T-helper 1 cell treated with Interleukin-12 subunit alpha and Interleukin-12 subunit beta and Interleukin-4 antibody, amounts not matched to agents 30 μg/mL and 1 μg/mL, for 36 hours (primary cell): ENCODE measurements around the gene OR6B1.
"Not testable (repeated sequence)": the region's sequence is repeated elsewhere in the genome, so short reads cannot be mapped to it uniquely, and the experiment has no call there.

Experiments used
- H3K27ac Mint-ChIP-seq: one replicate; pipeline ENCODE4 v1.8.0; 2021; ENCODE audit warnings: mild to moderate bottlenecking, mixed read lengths
- H3K27me3 Mint-ChIP-seq: one replicate; pipeline ENCODE4 v1.8.0; 2021; ENCODE audit warnings: low read depth, mixed read lengths
- H3K36me3 Mint-ChIP-seq: one replicate; pipeline ENCODE4 v1.8.0; 2021; ENCODE audit warnings: low read depth, mixed read lengths
- H3K4me1 Mint-ChIP-seq: one replicate; pipeline ENCODE4 v1.8.0; 2021; ENCODE audit warnings: low read depth, mixed read lengths
- H3K4me3 Mint-ChIP-seq: one replicate; pipeline ENCODE4 v1.8.0; 2021; ENCODE audit warnings: mild to moderate bottlenecking, moderate library complexity, mixed read lengths
- H3K9me3 Mint-ChIP-seq: one replicate; pipeline ENCODE4 v1.8.0; 2021; ENCODE audit warnings: mixed read lengths

OR6B1 gene

DNA sequence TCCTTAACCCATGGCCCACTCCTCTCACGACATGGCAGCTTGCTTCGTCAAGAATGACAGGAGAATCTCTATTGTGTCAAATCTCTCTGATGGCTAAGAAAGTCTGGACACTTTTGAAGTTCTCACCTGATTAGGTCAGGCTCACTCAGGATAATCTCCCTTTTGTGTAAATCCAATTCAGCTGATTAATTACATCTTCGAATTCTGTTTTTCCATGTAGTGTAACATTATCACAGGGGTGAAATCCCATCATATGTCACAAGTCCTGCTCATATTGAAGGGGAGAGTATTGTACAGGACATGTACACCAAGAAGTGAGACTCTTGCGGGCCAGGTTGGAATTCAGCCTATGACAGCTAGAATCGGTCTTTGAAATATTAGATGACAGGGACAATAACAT, 16.2 kb upstream of the OR6B1 start:
- Mint-ChIP-seq H3K27me3 (peaks cover 3% of the 10 kb centered on the region), H3K4me3 (no peak overlapping the region), H3K27ac (no peak overlapping the region), H3K9me3 (peaks cover 3% of the 10 kb centered on the region), H3K36me3 (no peaks in the 10 kb centered on the region), H3K4me1 (peaks cover 9% of the 10 kb centered on the region)

- Mint-ChIP-seq H3K36me3 (peaks cover 2% of the 10 kb centered on the region), H3K27ac (no peak overlapping the region), H3K4me3 (no peak overlapping the region), H3K4me1 (peaks cover 9% of the 10 kb centered on the region), H3K27me3 (peaks cover 5% of the 10 kb centered on the region), H3K9me3 (peaks cover 10% of the 10 kb centered on the region)
Observed at GRCh38 chr7:143987513-143987912, 12.6 kb upstream of the OR6B1 start.

GRCh38 chr7:143988976-143989745, 11.0 kb upstream of the OR6B1 start:
- Mint-ChIP-seq H3K27me3 (peaks cover 7% of the 10 kb centered on the region), H3K4me3 (no peak overlapping the region), H3K36me3 (peaks cover 2% of the 10 kb centered on the region), H3K9me3 (peaks cover 10% of the 10 kb centered on the region), H3K27ac (no peak overlapping the region), H3K4me1 (peaks cover 9% of the 10 kb centered on the region)

GRCh38 chr7:143992670-143993069, 7.5 kb upstream of the OR6B1 start:
- H3K4me1 Mint-ChIP-seq = no peaks in the 10 kb centered on the region
- H3K4me3 Mint-ChIP-seq = no peak overlapping the region
- H3K36me3 Mint-ChIP-seq = peaks cover 2% of the 10 kb centered on the region
- H3K27me3 Mint-ChIP-seq = peaks cover 11% of the 10 kb centered on the region
- H3K27ac Mint-ChIP-seq = no peak overlapping the region
- peaks cover 10% of the 10 kb centered on the region for H3K9me3 Mint-ChIP-seq

DNA sequence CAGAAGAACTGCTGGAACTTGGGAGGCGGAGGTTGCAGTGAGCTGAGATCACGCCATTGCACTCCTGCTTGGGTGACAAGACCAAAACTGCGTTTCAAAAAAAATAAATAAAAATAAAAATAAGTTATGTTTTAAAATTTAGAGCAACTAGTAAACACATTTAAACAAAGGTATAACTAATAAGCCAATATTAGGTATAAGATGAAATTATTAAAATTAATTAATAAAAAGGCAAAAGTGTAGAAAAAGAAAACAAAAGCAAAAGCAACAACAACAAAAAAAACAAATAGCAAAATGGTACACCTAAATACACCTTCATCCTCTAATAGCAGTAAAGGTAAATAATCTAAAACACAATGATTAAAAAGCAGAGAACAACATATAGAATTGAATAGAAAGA, 6.2 kb upstream of the OR6B1 start:
- peaks cover 11% of the 10 kb centered on the region for H3K27me3 Mint-ChIP-seq
- H3K9me3 Mint-ChIP-seq = peaks cover 7% of the 10 kb centered on the region
- no peak overlapping the region for H3K4me3 Mint-ChIP-seq
- H3K4me1 Mint-ChIP-seq = no peaks in the 10 kb centered on the region
- H3K36me3 Mint-ChIP-seq = peaks cover 2% of the 10 kb centered on the region
- no peak overlapping the region for H3K27ac Mint-ChIP-seq

GRCh38 chr7:144001543-144001942, 1.4 kb downstream of the OR6B1 start:
- Mint-ChIP-seq H3K27ac (no peak overlapping the region), H3K4me1 (no peaks in the 10 kb centered on the region), H3K27me3 (no peaks in the 10 kb centered on the region), H3K9me3 (no peaks in the 10 kb centered on the region), H3K4me3 (no peak overlapping the region), H3K36me3 (no peaks in the 10 kb centered on the region)

DNA sequence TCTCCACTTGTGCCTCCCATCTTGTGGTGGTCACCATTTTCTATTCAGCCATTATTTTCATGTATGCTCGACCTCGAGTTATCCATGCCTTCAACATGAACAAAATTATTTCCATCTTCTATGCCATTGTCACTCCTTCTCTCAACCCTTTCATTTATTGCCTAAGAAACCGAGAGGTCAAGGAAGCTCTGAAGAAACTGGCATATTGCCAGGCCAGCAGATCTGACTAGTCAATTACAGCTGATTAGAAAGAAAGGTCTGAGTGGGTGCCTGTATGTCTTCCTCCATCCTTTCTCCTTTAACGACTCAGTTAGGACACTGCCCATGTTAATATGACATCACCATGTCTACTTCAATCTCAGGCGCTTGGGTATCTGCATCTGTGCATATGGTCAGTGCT, 4.6 kb downstream of the OR6B1 start:
- Mint-ChIP-seq H3K36me3 (no peaks in the 10 kb centered on the region), H3K4me3 (no peak overlapping the region), H3K4me1 (no peaks in the 10 kb centered on the region), H3K9me3 (no peaks in the 10 kb centered on the region), H3K27me3 (no peaks in the 10 kb centered on the region), H3K27ac (no peak overlapping the region)

GRCh38 chr7:144006029-144006691, 6.0 kb downstream of the OR6B1 start:
- no peaks in the 10 kb centered on the region for H3K36me3 Mint-ChIP-seq
- H3K4me1 Mint-ChIP-seq = no peaks in the 10 kb centered on the region
- H3K4me3 Mint-ChIP-seq = no peak overlapping the region

DNA sequence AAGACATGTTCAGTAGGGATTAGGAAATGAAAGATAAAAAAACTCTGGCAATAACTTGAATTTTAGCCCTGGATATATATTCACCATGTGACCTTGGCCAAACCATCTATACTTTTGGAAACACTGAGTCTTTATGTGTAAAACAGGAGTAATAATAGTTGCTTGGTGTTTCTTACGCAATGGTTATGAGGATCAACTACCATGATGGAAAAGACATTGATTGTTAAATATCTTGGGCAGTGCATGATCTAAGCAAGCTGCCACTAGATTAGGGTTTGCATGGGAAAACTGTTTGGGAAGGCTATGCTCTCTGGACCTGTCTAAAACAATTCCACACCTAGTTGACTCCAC, 6.5 kb downstream of the OR6B1 start:
- no peak overlapping the region for H3K27ac Mint-ChIP-seq
- no peak overlapping the region for H3K4me3 Mint-ChIP-seq
- peaks cover 4% of the 10 kb centered on the region for H3K9me3 Mint-ChIP-seq
- no peaks in the 10 kb centered on the region for H3K4me1 Mint-ChIP-seq
- H3K36me3 Mint-ChIP-seq = no peaks in the 10 kb centered on the region
- no peaks in the 10 kb centered on the region for H3K27me3 Mint-ChIP-seq

More at GRCh38 chr7:144006029-144006691, 6.0 kb downstream of the OR6B1 start:
- Mint-ChIP-seq H3K27ac (no peak overlapping the region), H3K27me3 (no peaks in the 10 kb centered on the region), H3K9me3 (peaks cover 4% of the 10 kb centered on the region)

DNA sequence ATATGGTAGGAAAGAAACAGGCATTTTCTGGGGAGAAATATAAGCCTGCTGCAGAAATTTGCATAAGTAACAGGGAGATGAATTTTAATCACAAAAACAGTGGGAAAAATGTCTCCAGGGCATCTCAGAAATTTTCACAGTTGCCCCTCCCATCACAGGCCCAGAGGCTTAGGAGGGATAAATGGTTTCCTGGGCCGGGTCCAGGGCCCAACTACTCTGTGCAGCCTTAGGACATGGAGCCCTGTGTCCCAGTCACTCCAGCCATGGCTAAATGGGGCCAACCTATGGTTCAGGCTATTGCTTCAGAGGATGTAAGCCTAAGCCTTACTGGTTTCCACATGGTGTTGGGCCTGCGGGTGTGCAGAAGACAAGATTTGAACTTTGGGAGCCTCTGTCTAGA, 9.2 kb downstream of the OR6B1 start:
- no peaks in the 10 kb centered on the region for H3K27me3 Mint-ChIP-seq
- no peak overlapping the region for H3K4me3 Mint-ChIP-seq
- H3K9me3 Mint-ChIP-seq = peaks cover 4% of the 10 kb centered on the region
- no peaks in the 10 kb centered on the region for H3K4me1 Mint-ChIP-seq
- no peak overlapping the region for H3K27ac Mint-ChIP-seq
- no peaks in the 10 kb centered on the region for H3K36me3 Mint-ChIP-seq

- H3K27ac Mint-ChIP-seq, H3K36me3 Mint-ChIP-seq, H3K27me3 Mint-ChIP-seq, H3K4me1 Mint-ChIP-seq, H3K4me3 Mint-ChIP-seq, H3K9me3 Mint-ChIP-seq: not testable (repeated sequence)
Observed at GRCh38 chr7:144010061-144010460, 9.9 kb downstream of the OR6B1 start.

GRCh38 chr7:144010821-144011220, 10.7 kb downstream of the OR6B1 start:
- H3K4me3 Mint-ChIP-seq, H3K27ac Mint-ChIP-seq, H3K36me3 Mint-ChIP-seq, H3K27me3 Mint-ChIP-seq, H3K4me1 Mint-ChIP-seq, H3K9me3 Mint-ChIP-seq: not testable (repeated sequence)

- Mint-ChIP-seq H3K27me3 (no peaks in the 10 kb centered on the region), H3K4me1 (no peaks in the 10 kb centered on the region), H3K9me3 (peaks cover 4% of the 10 kb centered on the region), H3K27ac (no peak overlapping the region), H3K4me3 (no peak overlapping the region), H3K36me3 (no peaks in the 10 kb centered on the region)
Observed at GRCh38 chr7:144011458-144012230, 11.5 kb downstream of the OR6B1 start.

DNA sequence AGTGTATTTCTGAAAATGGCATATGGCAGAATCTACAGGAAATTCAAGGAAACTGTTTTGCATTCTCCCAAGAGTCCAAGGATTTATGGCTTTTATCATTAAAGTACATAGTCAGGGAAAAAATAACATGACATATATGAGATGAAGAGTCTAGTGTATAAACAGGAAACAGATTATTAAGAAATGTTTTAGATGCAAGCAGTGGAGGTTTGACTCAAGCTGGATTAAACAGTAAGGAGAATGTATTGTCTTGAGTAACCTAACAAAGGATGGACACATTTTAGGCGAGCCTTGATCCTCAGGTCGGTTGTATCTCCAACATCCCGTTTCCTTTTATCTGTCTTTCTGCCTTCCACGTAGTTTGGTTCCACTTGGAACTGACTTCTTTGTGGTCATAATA, 17.9 kb downstream of the OR6B1 start:
- no peaks in the 10 kb centered on the region for H3K36me3 Mint-ChIP-seq
- H3K27me3 Mint-ChIP-seq = no peaks in the 10 kb centered on the region
- H3K27ac Mint-ChIP-seq = no peak overlapping the region
- H3K9me3 Mint-ChIP-seq = no peaks in the 10 kb centered on the region
- H3K4me1 Mint-ChIP-seq = no peaks in the 10 kb centered on the region
- H3K4me3 Mint-ChIP-seq = no peak overlapping the region

GRCh38 chr7:144019457-144019856, 19.3 kb downstream of the OR6B1 start:
- Mint-ChIP-seq H3K4me3 (no peak overlapping the region), H3K4me1 (no peaks in the 10 kb centered on the region), H3K36me3 (no peaks in the 10 kb centered on the region), H3K9me3 (no peaks in the 10 kb centered on the region), H3K27ac (no peak overlapping the region), H3K27me3 (no peaks in the 10 kb centered on the region)
